GM18951 (cell line): ENCODE measurements around the gene LSP1.
A peak's percentile ranks its signal among the peaks of the same experiment; 100 is the strongest.

Experiments used
- POLR2A ChIP-seq: IDR thresholded peaks from 4 replicates; pipeline ENCODE4 v1.6.1; 2011; ENCODE audit warnings: mild to moderate bottlenecking; ENCODE audit not compliant: insufficient read length, insufficient read depth; ENCODE audit errors: extremely low read depth
- in situ Hi-C: fragments of 300-500 bp; cut with MboI; formaldehyde crosslinking; loops from one replicate; pipeline ENCODE4 v1.12.0; 2022; ENCODE audit warnings: low sequenced_read_pairs, mixed read lengths, inconsistent platforms; ENCODE audit not compliant: unreplicated experiment

The LSP1 gene

DNA sequence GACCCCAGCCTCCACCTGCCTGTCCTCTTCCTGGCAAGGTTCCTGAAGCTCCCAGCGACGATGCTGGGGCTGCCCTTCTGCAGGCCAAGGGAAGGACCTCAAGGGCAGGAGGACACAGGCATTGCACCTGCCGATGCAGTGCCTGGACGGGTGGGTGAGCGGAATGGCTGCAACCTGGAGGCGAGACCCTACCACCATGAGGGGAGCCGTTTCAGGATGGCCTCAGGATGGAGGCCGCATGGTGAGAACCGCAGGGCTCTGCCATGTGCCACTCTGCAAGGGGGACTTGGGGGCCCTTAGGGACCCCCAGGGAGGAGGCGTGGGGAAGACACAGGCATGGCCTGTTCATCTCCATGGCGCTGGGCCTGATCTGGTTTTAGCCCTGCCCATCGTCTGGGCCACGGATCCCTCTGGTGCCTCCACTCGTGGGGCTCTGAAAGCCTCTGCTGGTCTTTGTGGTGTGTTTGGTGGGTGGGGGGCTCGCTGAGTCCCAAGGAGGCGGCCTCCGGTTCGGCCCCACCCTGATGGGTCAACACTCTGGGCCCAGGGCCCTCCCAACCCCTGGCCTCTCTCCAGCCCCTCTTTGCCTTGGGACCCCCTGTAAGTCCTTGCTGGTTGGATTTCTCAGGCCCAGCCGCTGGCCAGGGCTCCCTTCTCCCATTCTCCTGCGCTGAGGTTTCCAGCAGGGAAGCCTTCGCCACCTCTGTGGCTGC lies 1.3 kb upstream of the LSP1 start:
- in situ Hi-C loops: no loop called here

DNA sequence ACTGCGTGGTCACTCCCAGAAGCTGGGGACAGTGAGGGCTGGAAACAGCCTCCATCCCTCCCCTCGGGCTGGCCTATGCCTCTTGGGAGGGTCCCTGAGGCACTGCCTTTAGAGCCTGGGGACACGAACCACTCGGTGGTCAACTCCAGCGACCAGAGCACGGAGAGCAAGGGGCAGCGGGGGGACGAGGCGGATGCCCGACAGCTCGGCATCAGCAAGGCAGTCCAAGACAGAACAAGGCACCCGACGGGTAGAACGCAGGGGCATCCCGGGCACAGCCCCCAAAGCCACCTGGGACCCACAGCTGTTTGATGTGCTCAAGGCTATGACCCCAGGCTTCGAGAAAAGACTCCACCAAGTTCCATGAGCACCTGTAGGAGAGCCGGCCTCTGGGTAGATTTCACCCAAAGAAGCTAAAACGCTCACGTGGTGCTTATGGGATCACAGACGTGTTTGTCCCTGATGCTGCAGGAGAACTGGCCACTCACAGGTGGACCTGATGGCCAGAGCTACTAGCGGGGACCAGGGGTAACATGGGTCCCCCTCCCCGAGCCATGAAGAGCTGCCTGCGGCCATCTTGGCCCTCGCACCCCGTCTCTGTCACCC lies 510 bp upstream of the LSP1 start:
- in situ Hi-C loops: no loop called here
- no peak for TF ChIP-seq POLR2A

More for the DNA sequence above, 1.3 kb upstream of the LSP1 start:
- no peak for TF ChIP-seq POLR2A

GRCh38 chr11:1853376-1854131 lies 670 bp downstream of the LSP1 start:
- in situ Hi-C loops: no loop called here
- no peak for TF ChIP-seq POLR2A

DNA sequence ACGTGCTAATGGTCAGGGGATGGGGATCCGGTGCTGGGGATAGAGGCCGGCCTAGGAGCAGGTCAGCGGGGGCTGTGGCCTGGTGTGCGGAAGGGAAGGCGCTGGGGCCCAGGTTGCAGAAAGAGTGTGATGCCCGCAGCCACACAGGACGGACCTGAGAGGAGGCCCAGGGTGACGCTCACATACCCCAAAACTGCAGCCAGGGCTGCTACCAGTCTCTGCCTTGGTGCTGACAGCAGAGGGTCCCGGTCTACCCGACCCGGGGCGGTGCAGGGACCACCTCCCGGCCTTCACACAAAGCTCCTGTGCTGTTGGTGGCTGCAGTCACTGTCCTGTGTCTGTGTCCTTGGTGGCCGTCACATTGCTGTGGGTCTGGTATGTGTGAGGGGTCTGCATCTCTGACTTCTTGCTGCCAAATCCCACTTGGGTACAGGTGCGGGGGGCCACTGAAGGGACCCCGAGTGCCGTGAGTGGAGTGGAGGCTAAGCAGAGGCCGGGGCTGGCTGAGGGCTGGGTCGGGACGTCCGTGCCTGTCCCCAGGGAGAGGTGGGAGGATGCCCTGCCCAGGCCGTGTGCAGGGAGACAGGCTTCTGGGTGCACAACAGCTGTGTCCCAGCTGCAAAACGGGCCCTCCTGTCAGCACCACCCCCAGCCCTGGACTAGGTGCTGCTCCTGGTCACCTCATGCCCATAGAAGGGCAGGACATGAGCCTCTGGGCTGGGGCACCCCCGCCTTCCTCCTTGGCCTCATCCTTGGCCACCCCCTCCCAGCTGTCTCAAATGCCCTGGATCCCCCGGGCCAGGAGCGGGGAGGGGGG lies 1.5 kb downstream of the LSP1 start:
- in situ Hi-C loops: no loop called here
- peak; percentile 57 for TF ChIP-seq POLR2A

GRCh38 chr11:1854949-1855885 lies 2.3 kb downstream of the LSP1 start:
- in situ Hi-C loops: no loop called here

GRCh38 chr11:1855886-1856265 lies 3.0 kb downstream of the LSP1 start:
- TF ChIP-seq POLR2A: no peak
- in situ Hi-C loops: no loop called here

More at GRCh38 chr11:1854949-1855885, 2.3 kb downstream of the LSP1 start:
- no peak for TF ChIP-seq POLR2A

DNA sequence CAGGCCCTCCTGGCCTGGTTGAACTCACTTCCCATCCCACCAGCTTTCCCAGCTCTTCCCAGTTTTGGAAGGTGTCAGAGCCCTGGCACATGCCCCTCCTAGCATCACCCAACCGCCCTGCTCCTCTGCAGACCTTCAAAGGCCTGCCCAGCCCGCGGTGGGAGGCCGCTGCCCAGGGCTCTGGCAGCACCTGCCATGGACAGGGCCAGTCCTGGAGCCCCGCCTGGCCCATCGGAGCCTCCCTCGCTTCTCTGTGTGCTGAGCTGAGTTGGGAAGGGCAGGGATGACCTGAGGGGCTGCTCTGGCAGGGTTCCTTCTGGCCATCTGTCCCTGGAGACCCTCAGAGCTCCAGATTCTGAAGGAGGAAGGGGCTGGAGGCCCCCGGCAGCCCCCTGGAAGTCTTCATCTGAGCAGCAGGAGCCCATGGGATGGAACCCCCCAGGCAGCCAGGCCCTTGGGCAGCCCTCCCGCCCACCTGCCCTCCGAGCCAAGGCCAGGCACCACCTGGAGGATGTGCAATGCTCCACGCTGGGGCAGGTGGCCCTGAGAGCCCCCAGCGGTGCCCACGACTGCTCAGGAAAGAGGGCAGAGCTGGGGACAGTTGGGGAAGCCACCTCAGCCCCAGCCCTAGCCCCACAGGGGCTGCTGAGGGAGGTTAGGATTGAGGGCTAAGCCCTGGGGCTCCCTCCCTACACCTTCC lies 3.6 kb downstream of the LSP1 start:
- TF ChIP-seq POLR2A: no peak
- in situ Hi-C loops: no loop called here

- in situ Hi-C loops: no loop called here
- no peak for TF ChIP-seq POLR2A
Measured at GRCh38 chr11:1857064-1857463, 4.2 kb downstream of the LSP1 start.

GRCh38 chr11:1858154-1858553 lies 5.3 kb downstream of the LSP1 start:
- in situ Hi-C loops: no loop called here

DNA sequence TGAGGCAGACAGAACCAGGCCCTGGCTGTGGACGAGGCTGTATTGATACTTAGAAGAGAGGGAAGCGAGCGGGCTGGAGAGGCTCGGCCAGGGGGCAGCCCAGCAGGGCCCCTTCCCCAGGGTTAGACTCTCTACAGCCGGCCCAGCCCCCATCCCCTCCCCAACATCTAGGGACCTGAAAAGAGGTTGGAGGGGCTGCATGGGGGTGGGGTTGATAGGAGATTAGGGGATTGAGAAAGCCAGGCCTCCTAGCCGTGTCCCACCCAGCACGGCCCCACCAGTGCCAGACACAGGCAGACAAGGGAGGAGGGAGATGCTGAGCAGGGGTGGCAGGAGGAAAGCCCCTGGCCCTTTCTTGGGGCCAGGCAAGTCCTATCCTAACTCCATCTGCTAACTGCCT lies 5.7 kb downstream of the LSP1 start:
- in situ Hi-C loops: no loop called here
- TF ChIP-seq POLR2A: no peak

More at GRCh38 chr11:1858154-1858553, 5.3 kb downstream of the LSP1 start:
- TF ChIP-seq POLR2A: no peak

DNA sequence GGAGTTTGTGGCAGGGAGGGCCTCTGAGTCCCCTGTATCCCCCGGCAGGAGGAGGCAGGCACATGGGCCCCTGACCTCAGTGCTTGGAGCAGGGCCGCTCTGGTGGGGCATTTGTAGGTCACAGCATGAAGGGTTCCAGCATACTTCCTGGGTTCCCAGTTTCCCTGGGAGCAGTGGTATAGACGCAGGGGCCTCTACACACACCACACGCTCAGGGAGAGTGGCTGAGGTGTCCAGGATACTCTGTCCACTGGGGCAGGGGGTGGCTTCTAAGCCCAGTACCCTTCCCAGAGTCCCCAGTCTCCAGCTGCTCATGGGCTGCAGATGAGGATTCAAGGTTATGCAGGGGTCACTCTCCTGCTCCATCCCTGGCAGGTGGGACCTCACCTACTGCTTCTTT lies 6.1 kb downstream of the LSP1 start:
- in situ Hi-C loops: no loop called here
- TF ChIP-seq POLR2A: no peak
